ENCODE measurements around the gene ROBO1. TPM values are rescaled to one million over a fixed set of nuclear protein-coding genes. Genes with fewer than 3 reads are reported as not detected.

Gene ROBO1
- total RNA-seq, 1 donor from 2014 or later: 66.5 TPM

DNA sequence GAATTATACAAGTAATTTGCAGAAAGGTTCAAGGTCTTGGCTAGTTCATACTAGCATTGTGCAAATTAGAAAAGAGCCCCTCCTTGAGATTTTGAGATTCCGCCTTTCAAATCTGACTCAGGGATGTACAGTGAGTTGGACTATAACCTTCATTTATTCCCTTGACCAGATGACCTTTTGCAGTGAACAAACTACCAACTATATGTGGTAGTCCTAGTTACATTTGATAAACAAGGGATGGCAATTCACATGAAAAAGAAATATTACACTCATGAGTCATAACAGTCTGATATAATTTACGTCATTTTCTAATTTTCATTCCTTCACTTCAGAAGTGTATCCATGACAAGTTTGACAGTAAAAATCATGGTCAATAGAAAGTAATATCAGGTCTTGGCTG lies 860.4 kb downstream of the ROBO1 start:
- TF ChIP-seq POLR2AphosphoS5 (IDR thresholded peaks at IDR 0.05; ENCODE audit: insufficient read depth in 1 of 2, low read depth in 1 of 2) (no peak), POLR2A (IDR thresholded peaks at IDR 0.05) (no peak)
- TF ChIP-seq, protein P1, sequence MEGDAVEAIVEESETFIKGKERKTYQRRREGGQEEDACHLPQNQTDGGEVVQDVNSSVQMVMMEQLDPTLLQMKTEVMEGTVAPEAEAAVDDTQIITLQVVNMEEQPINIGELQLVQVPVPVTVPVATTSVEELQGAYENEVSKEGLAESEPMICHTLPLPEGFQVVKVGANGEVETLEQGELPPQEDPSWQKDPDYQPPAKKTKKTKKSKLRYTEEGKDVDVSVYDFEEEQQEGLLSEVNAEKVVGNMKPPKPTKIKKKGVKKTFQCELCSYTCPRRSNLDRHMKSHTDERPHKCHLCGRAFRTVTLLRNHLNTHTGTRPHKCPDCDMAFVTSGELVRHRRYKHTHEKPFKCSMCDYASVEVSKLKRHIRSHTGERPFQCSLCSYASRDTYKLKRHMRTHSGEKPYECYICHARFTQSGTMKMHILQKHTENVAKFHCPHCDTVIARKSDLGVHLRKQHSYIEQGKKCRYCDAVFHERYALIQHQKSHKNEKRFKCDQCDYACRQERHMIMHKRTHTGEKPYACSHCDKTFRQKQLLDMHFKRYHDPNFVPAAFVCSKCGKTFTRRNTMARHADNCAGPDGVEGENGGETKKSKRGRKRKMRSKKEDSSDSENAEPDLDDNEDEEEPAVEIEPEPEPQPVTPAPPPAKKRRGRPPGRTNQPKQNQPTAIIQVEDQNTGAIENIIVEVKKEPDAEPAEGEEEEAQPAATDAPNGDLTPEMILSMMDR (IDR thresholded peaks at IDR 0.05): no peak
- no peak for DNase-seq (ENCODE audit: extremely low spot score in 2 of 2)
- intact Hi-C loops (cut with DNase I): no loop called here
- Histone ChIP-seq H3K9me3 (no peaks in the 10 kb centered on the region), H3K36me3 (no peaks in the 10 kb centered on the region), H3K27me3 (no peaks in the 10 kb centered on the region), H3K27ac (no peak overlapping the region), H3K4me3 (no peak overlapping the region), H3K4me1 (no peaks in the 10 kb centered on the region)

DNA sequence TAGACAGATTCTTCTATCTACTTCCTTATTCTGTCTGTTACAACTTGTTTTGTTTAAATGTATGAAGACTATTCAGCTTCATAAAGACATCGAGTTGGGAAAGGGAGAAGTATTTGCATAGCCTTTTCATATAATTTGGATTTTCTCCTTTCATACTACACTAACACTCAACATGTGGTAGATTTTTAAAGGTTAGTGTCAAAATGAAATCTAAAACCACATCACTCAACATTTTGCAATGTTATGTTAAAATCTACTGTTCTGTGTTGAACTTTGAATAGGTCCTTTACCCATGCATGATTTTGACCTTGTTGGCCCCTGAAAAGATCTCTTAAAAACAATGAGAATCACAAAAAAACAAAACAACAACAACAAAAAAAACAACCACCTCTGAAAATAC lies 860.9 kb downstream of the ROBO1 start:
- TF ChIP-seq POLR2AphosphoS5 (IDR thresholded peaks at IDR 0.05; ENCODE audit: insufficient read depth in 1 of 2, low read depth in 1 of 2) (no peak), POLR2A (IDR thresholded peaks at IDR 0.05) (no peak)
- TF ChIP-seq, protein P1 (IDR thresholded peaks at IDR 0.05): no peak
- no peaks in the 10 kb centered on the region for H3K36me3 ChIP-seq
- H3K27ac ChIP-seq: no peak overlapping the region
- DNase-seq (ENCODE audit: extremely low spot score in 2 of 2): no peak
- no peaks in the 10 kb centered on the region for H3K27me3 ChIP-seq
- H3K4me1 ChIP-seq: no peaks in the 10 kb centered on the region
- no peaks in the 10 kb centered on the region for H3K9me3 ChIP-seq
- no peak overlapping the region for H3K4me3 ChIP-seq
- intact Hi-C loops (cut with DNase I): no loop called here

DNA sequence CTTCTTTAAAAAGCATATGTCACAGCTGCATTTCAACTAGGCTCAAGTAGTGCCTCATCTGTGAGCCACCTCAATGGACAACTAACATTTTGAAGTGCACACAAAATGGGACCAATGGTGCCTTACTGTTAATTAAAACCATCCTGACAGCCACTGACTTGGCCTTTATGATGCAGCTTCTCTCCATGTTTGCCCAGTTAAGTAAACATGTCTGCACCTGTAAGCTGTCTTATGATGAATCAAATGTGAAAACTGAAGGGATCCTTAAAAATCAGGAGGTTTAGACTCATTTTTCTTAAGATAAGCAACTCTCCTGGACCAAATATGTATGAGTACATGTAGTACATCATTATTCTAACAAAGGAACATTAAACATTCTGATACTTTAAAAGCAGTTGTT lies 861.6 kb downstream of the ROBO1 start:
- no peaks in the 10 kb centered on the region for H3K27me3 ChIP-seq
- intact Hi-C loops (cut with DNase I): no loop called here
- DNase-seq (ENCODE audit: extremely low spot score in 2 of 2): no peak
- no peaks in the 10 kb centered on the region for H3K36me3 ChIP-seq
- H3K4me3 ChIP-seq: no peak overlapping the region
- no peak for TF ChIP-seq POLR2A (IDR thresholded peaks at IDR 0.05)
- TF ChIP-seq, protein P1 (IDR thresholded peaks at IDR 0.05): no peak
- no peak for TF ChIP-seq POLR2AphosphoS5 (IDR thresholded peaks at IDR 0.05; ENCODE audit: insufficient read depth in 1 of 2, low read depth in 1 of 2)
- H3K27ac ChIP-seq: no peak overlapping the region
- no peaks in the 10 kb centered on the region for H3K9me3 ChIP-seq
- H3K4me1 ChIP-seq: no peaks in the 10 kb centered on the region

DNA sequence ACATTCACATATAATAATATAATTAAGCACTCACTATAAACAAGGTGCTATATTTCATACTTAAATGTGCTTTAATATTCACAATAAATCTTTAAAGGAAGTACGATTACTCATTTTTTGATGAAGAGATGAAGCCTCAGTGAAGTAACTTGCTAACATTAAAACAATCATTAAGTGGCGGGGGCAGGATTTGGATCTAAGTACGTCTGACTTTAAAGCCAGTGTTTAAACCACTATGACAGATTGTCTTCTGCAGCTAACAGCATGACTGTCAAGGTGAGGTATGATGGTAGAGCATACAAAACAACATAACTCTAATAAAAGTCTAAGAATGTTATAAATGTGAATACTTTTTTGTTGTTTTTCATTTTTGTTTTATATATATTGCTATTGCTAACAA lies 862.1 kb downstream of the ROBO1 start:
- no peak overlapping the region for H3K27ac ChIP-seq
- H3K27me3 ChIP-seq: no peaks in the 10 kb centered on the region

DNA sequence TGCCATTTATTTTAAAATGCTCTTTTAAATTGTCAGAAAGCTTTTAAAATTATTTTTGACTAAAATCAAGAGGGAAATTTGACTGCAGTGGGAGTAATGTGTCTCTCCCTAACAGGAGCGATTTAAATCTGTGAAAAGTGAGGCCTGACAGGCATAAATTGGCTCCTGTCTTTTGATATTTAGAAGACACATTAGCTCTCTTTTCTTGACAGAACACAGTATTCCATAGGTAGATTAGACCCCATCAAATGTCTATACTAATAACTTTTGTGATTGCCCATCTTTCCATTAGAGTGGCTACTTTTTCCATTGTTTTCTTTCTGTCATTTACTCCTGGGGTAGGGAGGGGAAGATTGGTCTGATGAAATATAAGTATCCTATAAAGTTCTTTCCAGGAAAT lies 866.3 kb downstream of the ROBO1 start:
- intact Hi-C loops (cut with DNase I): no loop called here
- Histone ChIP-seq H3K36me3 (no peaks in the 10 kb centered on the region), H3K27me3 (no peaks in the 10 kb centered on the region), H3K4me1 (no peaks in the 10 kb centered on the region), H3K27ac (no peak overlapping the region), H3K9me3 (no peaks in the 10 kb centered on the region), H3K4me3 (no peak overlapping the region)
- TF ChIP-seq, protein P1 (IDR thresholded peaks at IDR 0.05): no peak
- no peak for TF ChIP-seq POLR2AphosphoS5 (IDR thresholded peaks at IDR 0.05; ENCODE audit: insufficient read depth in 1 of 2, low read depth in 1 of 2)
- no peak for TF ChIP-seq POLR2A (IDR thresholded peaks at IDR 0.05)
- DNase-seq (ENCODE audit: extremely low spot score in 2 of 2): no peak

More for the DNA sequence above, 862.1 kb downstream of the ROBO1 start:
- Histone ChIP-seq H3K36me3 (no peaks in the 10 kb centered on the region), H3K4me1 (no peaks in the 10 kb centered on the region), H3K4me3 (no peak overlapping the region), H3K9me3 (no peaks in the 10 kb centered on the region)
- intact Hi-C loops (cut with DNase I): no loop called here
- DNase-seq (ENCODE audit: extremely low spot score in 2 of 2): no peak
- TF ChIP-seq, protein P1 (IDR thresholded peaks at IDR 0.05): no peak
- TF ChIP-seq POLR2AphosphoS5 (IDR thresholded peaks at IDR 0.05; ENCODE audit: insufficient read depth in 1 of 2, low read depth in 1 of 2): no peak
- no peak for TF ChIP-seq POLR2A (IDR thresholded peaks at IDR 0.05)

Data from vagina (tissue), 2 donors.